ENCODE measurements around the gene QDPR.

GRCh38 chr4:17544205-17544604 is 32.3 kb upstream of the QDPR start:
- no peak for TF ChIP-seq CTCF (IDR thresholded peaks at IDR 0.05)
- no peak for TF ChIP-seq TCF7L2 (IDR thresholded peaks at IDR 0.05; ENCODE audit: low read depth, low read length)
- no peak for TF ChIP-seq SIN3A (IDR thresholded peaks at IDR 0.05; ENCODE audit: borderline replicate concordance, insufficient read depth, low read depth, low read length)

All from Panc1 (cell line).